Left ventricle myocardium inferior (tissue), 1 donor: Measurements from ENCODE around the gene ADK. TPM values are rescaled to one million over a fixed set of nuclear protein-coding genes. Genes with fewer than 3 reads are reported as not detected.

Source experiments
- DNase-seq: peaks from one replicate; pipeline ENCODE4 v3.0.0-alpha.2; 2020
- H3K27ac ChIP-seq: fragments of 200-600 bp; replicated peaks from 2 replicates; pipeline ENCODE4 v1.8.0; 2021
- H3K27me3 ChIP-seq: fragments of 200-600 bp; 2 replicates; pipeline ENCODE4 v1.8.0; 2021; ENCODE audit warnings: low read depth
- H3K36me3 ChIP-seq: fragments of 200-600 bp; 2 replicates; pipeline ENCODE4 v1.8.0; 2021
- H3K4me1 ChIP-seq: fragments of 200-600 bp; 2 replicates; pipeline ENCODE4 v1.8.0; 2021
- H3K4me3 ChIP-seq: fragments of 200-600 bp; 2 replicates; pipeline ENCODE4 v1.8.0; 2021; ENCODE audit warnings: mild to moderate bottlenecking, moderate library complexity
- H3K9me3 ChIP-seq: fragments of 200-600 bp; replicated peaks from 2 replicates; pipeline ENCODE4 v1.8.0; 2021
- CTCF ChIP-seq: fragments of 200-600 bp; IDR thresholded peaks from 2 replicates; pipeline ENCODE4 v1.8.0; 2021; ENCODE audit warnings: antibody characterized with exemption, mild to moderate bottlenecking, borderline replicate concordance
- intact Hi-C: fragments of 100-400 bp; cut with micrococcal nuclease; formaldehyde crosslinking; loops from one replicate; pipeline ENCODE4 v1.11.0; 2022
- total RNA-seq: library from RNA; stranded (reverse); fragmentation: NEBNext Ultra II Directional; extraction: Animal tissue kit (Norgen Biotek cat#: 25700); gene quantifications from one replicate; pipeline ENCODE4 v1.2.1, GENCODE V29; 2021
- donor health status: DM: no; HTN: yes; CAD: no; lungs with severe emphysema.

Gene ADK
- total RNA-seq, 1 donor from 2014 or later = 41.3 TPM

GRCh38 chr10:74755273-74755672 is 604.3 kb downstream of the ADK start:
- no peak for DNase-seq
- Histone ChIP-seq H3K36me3 (no peaks in the 10 kb centered on the region), H3K27me3 (no peaks in the 10 kb centered on the region), H3K27ac (no peak overlapping the region), H3K4me3 (no peak overlapping the region), H3K9me3 (no peaks in the 10 kb centered on the region), H3K4me1 (no peaks in the 10 kb centered on the region)
- intact Hi-C loops = no loop called here
- no peak for TF ChIP-seq CTCF

Other genes with a start within 250 kb of the ADK start
- gene PLAU, start 240.1 kb upstream of the ADK start, total RNA-seq = 4.9 TPM
- gene VCL, start 153.1 kb upstream of the ADK start, total RNA-seq = 227 TPM
- gene AP3M1, start 393 bp upstream of the ADK start, total RNA-seq = 30.6 TPM